Suprapubic skin (tissue), 4 donors: ENCODE measurements around the gene PXYLP1. TPM values are rescaled to one million over a fixed set of nuclear protein-coding genes. Genes with fewer than 3 reads are reported as not detected.

Experiments
- DNase-seq, 2 donors: peaks; one replicate each; pipeline ENCODE4 v3.0.0-alpha.2; 2019; ENCODE audit warnings: low spot score in 2 of 2
- H3K27ac ChIP-seq: fragments of 200-600 bp; sonication (generic); one replicate; pipeline ENCODE4 v1.5.1; 2019
- H3K27me3 ChIP-seq: fragments of 200-600 bp; sonication (generic); one replicate; pipeline ENCODE4 v1.5.1; 2019
- H3K36me3 ChIP-seq: fragments of 200-600 bp; sonication (generic); one replicate; pipeline ENCODE4 v1.5.1; 2019
- H3K4me1 ChIP-seq: fragments of 200-600 bp; sonication (generic); one replicate; pipeline ENCODE4 v1.5.1; 2019
- H3K4me3 ChIP-seq: fragments of 200-600 bp; sonication (generic); one replicate; pipeline ENCODE4 v1.5.1; 2019; ENCODE audit warnings: mild to moderate bottlenecking
- H3K9me3 ChIP-seq: fragments of 200-600 bp; sonication (generic); one replicate; pipeline ENCODE4 v1.5.1; 2019
- CTCF ChIP-seq, 2 donors: fragments of 200-600 bp in 1 of 2; fragments of 450-650 bp in 1 of 2; sonication (generic) in 1 of 2; IDR thresholded peaks; one replicate each; pipeline ENCODE4 v1.5.1; 2016 to 2019; ENCODE audit warnings: antibody characterized with exemption in 2 of 2, mild to moderate bottlenecking in 1 of 2, moderate library complexity in 1 of 2
- EP300 ChIP-seq: sonication (generic); formaldehyde crosslinking; IDR thresholded peaks from one replicate; pipeline ENCODE4 v1.6.1; 2017; ENCODE audit warnings: antibody characterized with exemption
- POLR2A ChIP-seq, 2 donors: fragments of 450-650 bp; IDR thresholded peaks; one replicate each; pipeline ENCODE4 v1.6.1; 2017; ENCODE audit warnings: antibody characterized with exemption in 2 of 2, mild to moderate bottlenecking in 2 of 2, moderate library complexity in 2 of 2
- POLR2AphosphoS5 ChIP-seq, 3 donors: sonication (generic); formaldehyde crosslinking; IDR thresholded peaks; one replicate each; pipeline ENCODE4 v1.6.1; 2017; ENCODE audit warnings: antibody characterized with exemption in 3 of 3
- WGBS: methylation state at CpG from one replicate; pipeline ENCODE4 v1.1.5; 2018; 5-methylcytosine and 5-hydroxymethylcytosine counted together
- total RNA-seq, 4 donors: library from RNA; depleted of rRNA; stranded (reverse); fragments of >200 nt; gene quantifications; one replicate each; pipeline ENCODE4 v1.1.0, GENCODE V29; 2016

Gene PXYLP1
- total RNA-seq, 4 donors from 2014 or later = 6.7 to 11.8 (median 9.5) TPM

DNA sequence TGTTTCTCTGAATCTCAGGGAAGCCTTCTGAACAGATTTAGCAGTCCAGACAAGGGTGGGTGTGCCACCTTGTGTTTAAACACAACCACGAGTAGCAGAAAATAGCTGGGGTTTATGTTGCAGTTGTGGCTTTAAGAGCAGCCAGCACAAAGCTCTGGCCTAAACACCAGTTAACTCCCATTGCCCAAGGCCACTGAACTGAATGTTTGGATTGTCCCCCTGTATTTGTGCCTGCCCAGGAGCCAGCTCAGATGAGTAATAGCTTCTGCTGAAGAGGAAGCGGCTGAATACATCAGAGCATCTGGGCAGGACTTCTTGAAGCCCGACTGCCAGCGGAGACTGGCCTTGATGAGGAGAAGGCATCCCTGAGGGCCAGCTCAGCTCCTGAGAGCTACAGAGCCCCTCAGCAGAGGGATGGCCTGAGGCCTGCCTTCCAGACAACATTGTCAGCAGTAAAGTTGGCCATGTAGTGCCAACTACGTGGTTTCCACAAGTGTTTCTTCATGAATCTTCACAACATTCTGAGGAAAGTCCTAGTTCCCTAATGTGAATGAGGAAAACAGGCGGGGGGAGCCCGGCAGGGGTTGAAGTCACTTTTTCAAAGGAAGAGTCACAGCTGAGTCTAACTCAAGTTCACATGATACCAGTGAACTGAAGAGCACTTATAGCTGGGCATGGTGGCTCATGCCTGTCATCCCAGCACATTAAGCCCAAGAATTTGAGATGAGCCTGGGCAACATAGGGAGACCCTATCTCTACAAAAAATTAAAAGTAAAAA, 70.9 kb downstream of the PXYLP1 start:
- H3K27ac ChIP-seq = peak overlapping the region; percentile 30

DNA sequence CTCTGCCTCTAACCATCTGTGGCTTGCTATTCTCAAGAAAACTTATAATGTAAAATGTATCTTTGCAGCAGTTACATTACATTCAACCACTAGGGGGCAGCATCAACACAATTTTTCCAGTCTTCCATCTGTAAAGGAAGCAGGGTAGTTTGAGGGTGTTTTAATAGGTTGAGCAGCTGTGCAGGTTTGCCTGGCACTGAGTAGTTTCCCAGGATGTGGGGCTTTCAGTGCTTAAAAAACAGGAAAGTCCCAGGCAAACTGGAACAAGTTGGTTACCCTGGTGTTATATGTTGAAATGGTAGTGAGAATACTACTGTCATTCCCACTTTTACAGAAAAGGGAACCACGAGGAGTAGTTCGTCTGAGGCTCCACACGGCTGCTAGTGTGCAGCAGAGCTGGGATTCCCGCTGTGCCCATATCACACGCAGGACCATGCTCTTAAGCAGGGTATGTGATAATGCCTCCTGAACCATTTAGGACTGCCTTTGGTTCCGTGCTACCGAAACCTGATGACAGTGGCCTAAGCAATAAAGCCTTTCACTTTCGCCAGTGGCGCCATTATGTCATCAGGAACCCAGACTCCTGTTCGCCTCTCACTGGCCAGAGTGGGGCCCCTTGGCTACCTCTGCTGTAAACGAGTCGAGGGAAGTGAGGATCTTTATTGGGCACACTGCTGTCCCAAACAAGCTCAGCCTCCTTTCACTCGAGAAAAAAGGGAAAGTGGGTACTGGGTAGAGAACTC, 72.0 kb downstream of the PXYLP1 start:
- H3K27me3 ChIP-seq = no peaks in the 10 kb centered on the region
- no peaks in the 10 kb centered on the region for H3K9me3 ChIP-seq
- 66% methylated on average over 13 of the region's 13 CpGs for WGBS
- TF ChIP-seq POLR2A (IDR thresholded peaks at IDR 0.05) (no peak), EP300 (no peak), CTCF (IDR thresholded peaks at IDR 0.05) (peak; percentile 65 to 70)
- H3K4me1 ChIP-seq = peaks cover 21% of the 10 kb centered on the region
- DNase-seq = no peak
- H3K27ac ChIP-seq = no peak overlapping the region
- no peaks in the 10 kb centered on the region for H3K36me3 ChIP-seq
- H3K4me3 ChIP-seq = no peak overlapping the region

More for the DNA sequence above, 70.9 kb downstream of the PXYLP1 start:
- Histone ChIP-seq H3K4me1 (peaks cover 18% of the 10 kb centered on the region), H3K36me3 (no peaks in the 10 kb centered on the region), H3K9me3 (no peaks in the 10 kb centered on the region), H3K4me3 (no peak overlapping the region), H3K27me3 (no peaks in the 10 kb centered on the region)
- DNase-seq = peak in 1 of 2 donors; percentile 72
- 24% methylated on average over 7 of the region's 7 CpGs for WGBS
- TF ChIP-seq EP300 (no peak), CTCF (IDR thresholded peaks at IDR 0.05) (no peak), POLR2AphosphoS5 (IDR thresholded peaks at IDR 0.05) (no peak), POLR2A (IDR thresholded peaks at IDR 0.05) (no peak)

- no peaks in the 10 kb centered on the region for H3K36me3 ChIP-seq
- H3K4me3 ChIP-seq = no peak overlapping the region
- H3K9me3 ChIP-seq = no peaks in the 10 kb centered on the region
- no peak overlapping the region for H3K27ac ChIP-seq
- peaks cover 23% of the 10 kb centered on the region for H3K4me1 ChIP-seq
- DNase-seq = no peak
- TF ChIP-seq POLR2A (IDR thresholded peaks at IDR 0.05) (no peak), CTCF (IDR thresholded peaks at IDR 0.05) (no peak), POLR2AphosphoS5 (IDR thresholded peaks at IDR 0.05) (no peak), EP300 (no peak)
- H3K27me3 ChIP-seq = no peaks in the 10 kb centered on the region
These were observed 73.8 kb downstream of the PXYLP1 start for GRCh38 chr3:141305436-141305835.

DNA sequence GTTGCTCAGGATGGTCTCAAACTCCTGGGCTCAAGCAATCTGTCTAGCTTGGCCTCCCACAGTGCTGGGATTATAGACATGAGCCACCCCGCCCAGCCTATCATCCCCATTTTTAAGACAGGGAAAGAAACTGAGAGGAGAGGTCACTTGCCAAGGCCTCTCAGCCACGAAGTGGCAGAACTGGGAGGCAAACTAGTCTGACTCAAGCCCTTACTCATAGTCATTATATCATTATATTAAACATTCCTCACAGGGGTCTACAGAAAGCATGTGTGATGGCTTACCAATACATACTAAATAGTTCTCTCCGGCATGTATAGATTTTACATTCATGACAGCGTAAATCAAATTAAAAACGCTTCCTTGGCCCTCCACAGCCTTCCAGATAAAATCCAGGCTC, 74.7 kb downstream of the PXYLP1 start:
- Histone ChIP-seq H3K27ac (no peak overlapping the region), H3K4me3 (no peak overlapping the region), H3K4me1 (peaks cover 28% of the 10 kb centered on the region), H3K27me3 (no peaks in the 10 kb centered on the region), H3K36me3 (no peaks in the 10 kb centered on the region), H3K9me3 (no peaks in the 10 kb centered on the region)
- no peak for DNase-seq
- 73% methylated on average over 5 of the region's 5 CpGs for WGBS
- TF ChIP-seq EP300 (no peak), POLR2AphosphoS5 (IDR thresholded peaks at IDR 0.05) (no peak), POLR2A (IDR thresholded peaks at IDR 0.05) (no peak), CTCF (IDR thresholded peaks at IDR 0.05) (no peak)

DNA sequence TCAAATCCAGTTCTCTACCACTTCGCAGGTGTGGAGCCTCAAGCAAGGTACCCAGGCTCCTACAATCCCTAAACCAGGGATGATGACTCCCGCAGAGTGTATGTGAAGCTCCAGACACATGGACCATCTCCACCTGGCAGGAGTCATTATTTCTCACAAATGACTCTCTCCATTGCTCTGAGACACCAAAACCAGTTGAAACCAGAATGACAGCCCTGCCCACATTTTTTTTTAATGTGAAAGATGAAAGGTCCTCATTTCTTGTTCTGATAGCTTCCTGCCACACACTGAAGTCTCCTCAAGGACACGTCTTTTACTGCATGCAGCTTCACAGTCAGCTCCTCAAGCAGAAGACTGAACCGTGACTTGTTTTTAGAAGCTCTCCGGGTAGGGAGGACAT, 75.3 kb downstream of the PXYLP1 start:
- Histone ChIP-seq H3K9me3 (no peaks in the 10 kb centered on the region), H3K27me3 (no peaks in the 10 kb centered on the region), H3K4me1 (peaks cover 28% of the 10 kb centered on the region), H3K36me3 (no peaks in the 10 kb centered on the region), H3K4me3 (no peak overlapping the region), H3K27ac (no peak overlapping the region)
- DNase-seq = no peak
- TF ChIP-seq CTCF (IDR thresholded peaks at IDR 0.05) = no peak
- TF ChIP-seq POLR2AphosphoS5 (IDR thresholded peaks at IDR 0.05) = no peak
- no peak for TF ChIP-seq POLR2A (IDR thresholded peaks at IDR 0.05)
- TF ChIP-seq EP300 = no peak
- 76% methylated on average over 5 of the region's 5 CpGs for WGBS
